SK-N-SH (cell line): ENCODE results near the gene PROK2. TPM values are rescaled to one million over a fixed set of nuclear protein-coding genes. Genes with fewer than 3 reads are reported as not detected.

Experiments
- CTCF ChIA-PET: fragments of 300-600, 350-600 bp; formaldehyde crosslinking; extraction: SDS; loops from one replicate; lab custom pipeline; 2021; lab: Yijun Ruan, JAX
- POLR2A ChIA-PET: fragments of 350-600 bp; sonication (Branson Sonifier 250); formaldehyde crosslinking; extraction: SDS; loops from one replicate; lab custom pipeline; 2020; ENCODE audit warnings: antibody characterized with exemption, inconsistent platforms; lab: Yijun Ruan, JAX
- DNase-seq: peaks from one replicate; pipeline ENCODE4 v3.0.0; 2012
- H2AFZ ChIP-seq: fragments of 200-600 bp; sonication (generic); 2 replicates; pipeline ENCODE4 v1.8.1; 2016; ENCODE audit warnings: antibody characterized with exemption, mild to moderate bottlenecking, low read depth
- H3F3A ChIP-seq: fragments of 200-600 bp; sonication (generic); replicated peaks from 2 replicates; pipeline ENCODE3; 2016; ENCODE audit warnings: antibody characterized with exemption, mild to moderate bottlenecking; ENCODE audit not compliant: insufficient read depth
- H3K27ac ChIP-seq, 2 experiments: fragments of 200-500 bp in 1 of 2; fragments of 200-600 bp in 1 of 2; sonication (Bioruptor generic) in 1 of 2; sonication (generic), shearing (Covaris generic) in 1 of 2; 2 replicates each; pipeline versions ENCODE4 v1.5.1 to v1.6.1; 2014 to 2016; ENCODE audit warnings: low read depth in 2 of 2, inconsistent platforms in 1 of 2, low read length in 1 of 2, mild to moderate bottlenecking in 1 of 2, mixed read lengths in 1 of 2
- H3K27me3 ChIP-seq: fragments of 200-600 bp; sonication (generic), shearing (Covaris generic); 2 replicates; pipeline ENCODE4 v1.6.1; 2016; ENCODE audit warnings: mixed run types; ENCODE audit not compliant: insufficient read depth
- H3K36me3 ChIP-seq, 2 experiments: fragments of 200-500 bp in 1 of 2; fragments of 200-600 bp in 1 of 2; sonication (Bioruptor generic) in 1 of 2; sonication (generic) in 1 of 2; replicated peaks in 1 of 2; 2 replicates each; pipeline versions ENCODE3 to v1.5.1; 2014 to 2016; ENCODE audit warnings: low read length in 1 of 2, mild to moderate bottlenecking in 1 of 2; ENCODE audit not compliant: insufficient read depth in 2 of 2, control insufficient read depth in 1 of 2
- H3K4me1 ChIP-seq, 2 experiments: fragments of 200-500 bp in 1 of 2; fragments of 200-600 bp in 1 of 2; sonication (Bioruptor generic) in 1 of 2; sonication (generic), shearing (Covaris generic) in 1 of 2; 2 replicates each; pipeline versions ENCODE4 v1.5.1 to v1.6.1; 2014 to 2016; ENCODE audit warnings: low read depth in 1 of 2, low read length in 1 of 2, mixed run types in 1 of 2; ENCODE audit not compliant: insufficient read depth in 2 of 2, control insufficient read depth in 1 of 2
- H3K4me2 ChIP-seq: fragments of 200-600 bp; sonication (generic), shearing (Covaris generic); 2 replicates; pipeline ENCODE4 v1.6.1; 2017; ENCODE audit warnings: mixed run types
- H3K4me3 ChIP-seq, 2 experiments: fragments of 200-500 bp in 1 of 2; fragments of 200-600 bp in 1 of 2; sonication (Bioruptor generic) in 1 of 2; sonication (generic), shearing (Covaris generic) in 1 of 2; 2 replicates each; pipeline versions ENCODE4 v1.5.1 to v1.8.1; 2014 to 2016; ENCODE audit warnings: low read depth in 2 of 2, inconsistent platforms in 1 of 2, low read length in 1 of 2, mild to moderate bottlenecking in 1 of 2, mixed read lengths in 1 of 2, moderate library complexity in 1 of 2
- H3K79me2 ChIP-seq: fragments of 200-600 bp; sonication (generic); 2 replicates; pipeline ENCODE4 v1.8.1; 2017; ENCODE audit warnings: mild to moderate bottlenecking; ENCODE audit not compliant: insufficient read depth
- H3K9ac ChIP-seq: fragments of 200-600 bp; sonication (generic); 2 replicates; pipeline ENCODE4 v1.6.1; 2017; ENCODE audit warnings: mixed run types
- H3K9me2 ChIP-seq: fragments of 200-600 bp; sonication (generic); 2 replicates; pipeline ENCODE4 v1.6.1; 2017; ENCODE audit warnings: mixed run types
- H3K9me3 ChIP-seq: fragments of 200-600 bp; sonication (generic); 2 replicates; pipeline ENCODE4 v1.6.1; 2017; ENCODE audit warnings: mixed run types, mild to moderate bottlenecking, moderate library complexity
- H4K20me1 ChIP-seq: fragments of 200-600 bp; sonication (generic); 2 replicates; pipeline ENCODE4 v1.6.1; 2017; ENCODE audit warnings: mild to moderate bottlenecking, mixed run types; ENCODE audit not compliant: insufficient read depth
- EP300 ChIP-seq, 2 experiments: IDR thresholded peaks; 2 replicates each; pipeline versions ENCODE4 v1.4.0 to v1.6.1; 2012; ENCODE audit warnings: borderline replicate concordance in 1 of 2, low read depth in 1 of 2, low read length in 1 of 2
- FOSL2 ChIP-seq: IDR thresholded peaks from 2 replicates; pipeline ENCODE4 v1.4.0; 2012; ENCODE audit warnings: low read depth, mild to moderate bottlenecking, moderate library complexity, borderline replicate concordance
- MEF2A ChIP-seq: IDR thresholded peaks from 2 replicates; pipeline ENCODE4 v1.4.0; 2012; ENCODE audit warnings: low read depth, borderline replicate concordance
- MXI1 ChIP-seq: IDR thresholded peaks from 2 replicates; pipeline ENCODE4 v1.6.1; 2012; ENCODE audit warnings: mild to moderate bottlenecking, low read depth, low read length, improper control_type of control experiment
- RCOR1 ChIP-seq: fragments of 150-350 bp; IDR thresholded peaks from 2 replicates; pipeline ENCODE4 v1.6.1; 2017; ENCODE audit warnings: antibody characterized with exemption, low read length
- SMC3 ChIP-seq: IDR thresholded peaks from 2 replicates; pipeline ENCODE4 v1.6.1; 2012; ENCODE audit warnings: low read depth, low read length, improper control_type of control experiment
- TCF12 ChIP-seq: IDR thresholded peaks from 2 replicates; pipeline ENCODE4 v1.4.0; 2012
- YY1 ChIP-seq: IDR thresholded peaks from 2 replicates; pipeline ENCODE4 v1.4.0; 2012; ENCODE audit warnings: low read depth, mild to moderate bottlenecking
- WGBS: methylation state at CpG from one replicate; pipeline ENCODE4 v1.1.6; 2017; ENCODE audit warnings: low lambda C conversion rate; 5-methylcytosine and 5-hydroxymethylcytosine counted together
- polyA plus RNA-seq, 3 experiments: library from polyadenylated mRNA; depleted of rRNA; stranded (reverse); fragments of >200 nt; gene quantifications; 2 replicates each; pipeline ENCODE4 v1.2.3, GENCODE V29; 2012
- TF ChIP-seq, protein P1 (sequence below): fragments of 150-350 bp; IDR thresholded peaks from 2 replicates; pipeline ENCODE4 v1.6.1; 2016; ENCODE audit warnings: mild to moderate bottlenecking, low read depth, low read length
- TF ChIP-seq, protein P2 (sequence below): IDR thresholded peaks from 2 replicates; pipeline ENCODE4 v1.4.0; 2012; ENCODE audit warnings: low read depth, borderline replicate concordance
- TF ChIP-seq, protein P3 (sequence below): IDR thresholded peaks from 2 replicates; pipeline ENCODE4 v1.4.0; 2012; ENCODE audit warnings: low read depth, borderline replicate concordance
- TF ChIP-seq, protein P4 (sequence below): fragments of 200-600 bp; sonication (generic); IDR thresholded peaks from 2 replicates; pipeline ENCODE4 v1.6.1; 2017; ENCODE audit warnings: antibody characterized with exemption, mild to moderate bottlenecking, moderate library complexity

PROK2 gene
- polyA plus RNA-seq, 1 of the 3 experiments (the other 2 are of a cell fraction) = not detected

DNA sequence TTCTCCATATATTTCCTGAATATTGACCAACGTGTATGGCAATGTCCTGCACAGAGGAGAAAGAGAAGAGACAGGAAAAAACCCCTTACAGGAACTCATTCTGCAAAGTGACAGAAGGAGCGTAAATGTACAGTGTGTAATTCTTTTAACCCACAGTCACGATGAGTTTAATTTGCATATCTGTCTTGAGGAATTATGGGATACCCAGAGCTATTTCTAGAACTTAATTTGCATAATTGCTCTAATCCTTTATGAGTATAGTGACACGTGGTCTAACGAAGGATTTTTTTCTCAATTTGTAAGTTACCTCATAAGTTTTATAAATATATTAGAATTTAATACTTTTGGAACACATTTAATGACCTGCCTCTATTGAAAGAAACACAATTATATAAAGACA is 21.5 kb downstream of the PROK2 start:
- H3K9me2 ChIP-seq = no peaks in the 10 kb centered on the region
- H3K9ac ChIP-seq = no peak overlapping the region
- no peaks in the 10 kb centered on the region for H4K20me1 ChIP-seq
- H3K4me3 ChIP-seq = no peak overlapping the region
- 48% methylated on average over 5 of the region's 5 CpGs for WGBS
- no peak for TF ChIP-seq MXI1
- no peak for TF ChIP-seq FOSL2
- TF ChIP-seq RCOR1 = no peak
- TF ChIP-seq, protein P1, sequence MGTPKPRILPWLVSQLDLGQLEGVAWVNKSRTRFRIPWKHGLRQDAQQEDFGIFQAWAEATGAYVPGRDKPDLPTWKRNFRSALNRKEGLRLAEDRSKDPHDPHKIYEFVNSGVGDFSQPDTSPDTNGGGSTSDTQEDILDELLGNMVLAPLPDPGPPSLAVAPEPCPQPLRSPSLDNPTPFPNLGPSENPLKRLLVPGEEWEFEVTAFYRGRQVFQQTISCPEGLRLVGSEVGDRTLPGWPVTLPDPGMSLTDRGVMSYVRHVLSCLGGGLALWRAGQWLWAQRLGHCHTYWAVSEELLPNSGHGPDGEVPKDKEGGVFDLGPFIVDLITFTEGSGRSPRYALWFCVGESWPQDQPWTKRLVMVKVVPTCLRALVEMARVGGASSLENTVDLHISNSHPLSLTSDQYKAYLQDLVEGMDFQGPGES = no peak
- TF ChIP-seq YY1 = no peak
- no peak for TF ChIP-seq EP300 (IDR thresholded peaks at IDR 0.05; ENCODE audit: borderline replicate concordance in 1 of 2, low read depth in 1 of 2, low read length in 1 of 2)
- TF ChIP-seq, protein P2, sequence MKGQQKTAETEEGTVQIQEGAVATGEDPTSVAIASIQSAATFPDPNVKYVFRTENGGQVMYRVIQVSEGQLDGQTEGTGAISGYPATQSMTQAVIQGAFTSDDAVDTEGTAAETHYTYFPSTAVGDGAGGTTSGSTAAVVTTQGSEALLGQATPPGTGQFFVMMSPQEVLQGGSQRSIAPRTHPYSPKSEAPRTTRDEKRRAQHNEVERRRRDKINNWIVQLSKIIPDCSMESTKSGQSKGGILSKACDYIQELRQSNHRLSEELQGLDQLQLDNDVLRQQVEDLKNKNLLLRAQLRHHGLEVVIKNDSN = no peak
- TF ChIP-seq, protein P3, sequence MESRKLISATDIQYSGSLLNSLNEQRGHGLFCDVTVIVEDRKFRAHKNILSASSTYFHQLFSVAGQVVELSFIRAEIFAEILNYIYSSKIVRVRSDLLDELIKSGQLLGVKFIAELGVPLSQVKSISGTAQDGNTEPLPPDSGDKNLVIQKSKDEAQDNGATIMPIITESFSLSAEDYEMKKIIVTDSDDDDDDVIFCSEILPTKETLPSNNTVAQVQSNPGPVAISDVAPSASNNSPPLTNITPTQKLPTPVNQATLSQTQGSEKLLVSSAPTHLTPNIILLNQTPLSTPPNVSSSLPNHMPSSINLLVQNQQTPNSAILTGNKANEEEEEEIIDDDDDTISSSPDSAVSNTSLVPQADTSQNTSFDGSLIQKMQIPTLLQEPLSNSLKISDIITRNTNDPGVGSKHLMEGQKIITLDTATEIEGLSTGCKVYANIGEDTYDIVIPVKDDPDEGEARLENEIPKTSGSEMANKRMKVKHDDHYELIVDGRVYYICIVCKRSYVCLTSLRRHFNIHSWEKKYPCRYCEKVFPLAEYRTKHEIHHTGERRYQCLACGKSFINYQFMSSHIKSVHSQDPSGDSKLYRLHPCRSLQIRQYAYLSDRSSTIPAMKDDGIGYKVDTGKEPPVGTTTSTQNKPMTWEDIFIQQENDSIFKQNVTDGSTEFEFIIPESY = no peak
- TF ChIP-seq TCF12 = no peak
- TF ChIP-seq SMC3 = no peak
- TF ChIP-seq MEF2A = no peak
- TF ChIP-seq, protein P4, sequence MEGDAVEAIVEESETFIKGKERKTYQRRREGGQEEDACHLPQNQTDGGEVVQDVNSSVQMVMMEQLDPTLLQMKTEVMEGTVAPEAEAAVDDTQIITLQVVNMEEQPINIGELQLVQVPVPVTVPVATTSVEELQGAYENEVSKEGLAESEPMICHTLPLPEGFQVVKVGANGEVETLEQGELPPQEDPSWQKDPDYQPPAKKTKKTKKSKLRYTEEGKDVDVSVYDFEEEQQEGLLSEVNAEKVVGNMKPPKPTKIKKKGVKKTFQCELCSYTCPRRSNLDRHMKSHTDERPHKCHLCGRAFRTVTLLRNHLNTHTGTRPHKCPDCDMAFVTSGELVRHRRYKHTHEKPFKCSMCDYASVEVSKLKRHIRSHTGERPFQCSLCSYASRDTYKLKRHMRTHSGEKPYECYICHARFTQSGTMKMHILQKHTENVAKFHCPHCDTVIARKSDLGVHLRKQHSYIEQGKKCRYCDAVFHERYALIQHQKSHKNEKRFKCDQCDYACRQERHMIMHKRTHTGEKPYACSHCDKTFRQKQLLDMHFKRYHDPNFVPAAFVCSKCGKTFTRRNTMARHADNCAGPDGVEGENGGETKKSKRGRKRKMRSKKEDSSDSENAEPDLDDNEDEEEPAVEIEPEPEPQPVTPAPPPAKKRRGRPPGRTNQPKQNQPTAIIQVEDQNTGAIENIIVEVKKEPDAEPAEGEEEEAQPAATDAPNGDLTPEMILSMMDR = no peak
- no peaks in the 10 kb centered on the region for H3K4me1 ChIP-seq
- no peaks in the 10 kb centered on the region for H3K36me3 ChIP-seq
- H3K27me3 ChIP-seq = peaks cover 15% of the 10 kb centered on the region; the same call in 1 of the 2 replicates
- H3K4me2 ChIP-seq = no peak overlapping the region
- no peak for DNase-seq
- no peaks in the 10 kb centered on the region for H3F3A ChIP-seq
- no peaks in the 10 kb centered on the region for H3K79me2 ChIP-seq
- no peaks in the 10 kb centered on the region for H3K9me3 ChIP-seq
- CTCF ChIA-PET = interaction anchor here (1.0 to 1.9 kb wide), 2 partner anchors 34 to 35 kb away, joined by 4 to 7 read pairs; no protein-coding TSS in a partner anchor
- POLR2A ChIA-PET = no interaction called here
- H3K27ac ChIP-seq = no peak overlapping the region
- no peak overlapping the region for H2AFZ ChIP-seq
